Stimulated activated naive CD8-positive, alpha-beta T cell treated with anti-CD3 and anti-CD28 coated beads, Interleukin-15, Interleukin-2, amounts not matched to agents 100 ng/mL and 50 ng/mL, for 24 hours (primary cell): Measurements from ENCODE around the gene NETO2.
"Not testable (repeated sequence)": the region's sequence is repeated elsewhere in the genome, so short reads cannot be mapped to it uniquely, and the experiment has no call there.

Experiments used
- H3K27ac Mint-ChIP-seq: one replicate; pipeline ENCODE4 v1.8.0; 2021; ENCODE audit warnings: mild to moderate bottlenecking, mixed read lengths
- H3K27me3 Mint-ChIP-seq: one replicate; pipeline ENCODE4 v1.8.0; 2021; ENCODE audit warnings: mixed read lengths
- H3K36me3 Mint-ChIP-seq: one replicate; pipeline ENCODE4 v1.8.0; 2021; ENCODE audit warnings: low read depth, mixed read lengths
- H3K4me1 Mint-ChIP-seq: one replicate; pipeline ENCODE4 v1.8.0; 2021; ENCODE audit warnings: low read depth, mixed read lengths
- H3K4me3 Mint-ChIP-seq: one replicate; pipeline ENCODE4 v1.8.0; 2021; ENCODE audit warnings: mild to moderate bottlenecking, mixed read lengths
- H3K9me3 Mint-ChIP-seq: one replicate; pipeline ENCODE4 v1.8.0; 2021; ENCODE audit warnings: mixed read lengths

NETO2 gene

GRCh38 chr16:47061204-47061603 is 82.5 kb downstream of the NETO2 start:
- Mint-ChIP-seq H3K36me3 (no peaks in the 10 kb centered on the region), H3K27ac (no peak overlapping the region), H3K4me3 (no peak overlapping the region), H3K27me3 (no peaks in the 10 kb centered on the region), H3K4me1 (no peaks in the 10 kb centered on the region), H3K9me3 (no peaks in the 10 kb centered on the region)

- Mint-ChIP-seq H3K4me3 (no peak overlapping the region), H3K4me1 (no peaks in the 10 kb centered on the region), H3K9me3 (no peaks in the 10 kb centered on the region), H3K27ac (no peak overlapping the region), H3K27me3 (no peaks in the 10 kb centered on the region), H3K36me3 (no peaks in the 10 kb centered on the region)
Observed at GRCh38 chr16:47060596-47060995, 83.1 kb downstream of the NETO2 start.

GRCh38 chr16:47059991-47060390 is 83.8 kb downstream of the NETO2 start:
- Mint-ChIP-seq H3K36me3 (no peaks in the 10 kb centered on the region), H3K27ac (no peak overlapping the region), H3K9me3 (no peaks in the 10 kb centered on the region)

DNA sequence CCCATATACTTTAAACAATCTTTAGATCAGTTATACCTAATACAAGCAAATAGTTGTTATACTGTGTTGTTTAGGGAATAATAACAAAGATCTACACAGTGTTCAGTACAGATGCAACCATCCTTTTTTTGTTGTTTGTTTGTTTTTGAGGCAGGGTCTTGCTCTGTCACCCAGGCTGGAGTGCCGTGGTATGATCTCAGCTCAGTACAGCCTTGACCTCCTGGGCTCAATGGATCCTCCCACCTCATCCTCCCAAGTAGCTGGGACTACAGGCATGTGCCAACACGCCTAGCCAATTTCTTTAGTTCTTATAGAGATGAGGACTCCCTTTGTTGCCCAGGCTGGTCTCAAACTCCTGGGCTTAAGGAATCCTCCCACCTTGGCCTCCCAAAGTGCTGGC is 84.6 kb downstream of the NETO2 start:
- not testable (repeated sequence) for H3K4me1 Mint-ChIP-seq, H3K4me3 Mint-ChIP-seq, H3K9me3 Mint-ChIP-seq, H3K36me3 Mint-ChIP-seq, H3K27ac Mint-ChIP-seq, H3K27me3 Mint-ChIP-seq

More at GRCh38 chr16:47059991-47060390, 83.8 kb downstream of the NETO2 start:
- no peaks in the 10 kb centered on the region for H3K4me1 Mint-ChIP-seq
- no peak overlapping the region for H3K4me3 Mint-ChIP-seq
- no peaks in the 10 kb centered on the region for H3K27me3 Mint-ChIP-seq

GRCh38 chr16:47058295-47059086 is 85.3 kb downstream of the NETO2 start:
- Mint-ChIP-seq H3K27ac (no peak overlapping the region), H3K4me1 (no peaks in the 10 kb centered on the region), H3K9me3 (no peaks in the 10 kb centered on the region), H3K4me3 (no peak overlapping the region), H3K36me3 (no peaks in the 10 kb centered on the region), H3K27me3 (no peaks in the 10 kb centered on the region)

GRCh38 chr16:47057630-47057993 is 86.1 kb downstream of the NETO2 start:
- Mint-ChIP-seq H3K36me3 (no peaks in the 10 kb centered on the region), H3K4me1 (no peaks in the 10 kb centered on the region), H3K9me3 (no peaks in the 10 kb centered on the region), H3K4me3 (no peak overlapping the region), H3K27ac (no peak overlapping the region), H3K27me3 (no peaks in the 10 kb centered on the region)

GRCh38 chr16:47056688-47057629 is 86.8 kb downstream of the NETO2 start:
- H3K4me1 Mint-ChIP-seq, result no peaks in the 10 kb centered on the region
- H3K4me3 Mint-ChIP-seq, result no peak overlapping the region
- no peaks in the 10 kb centered on the region for H3K9me3 Mint-ChIP-seq
- H3K36me3 Mint-ChIP-seq, result no peaks in the 10 kb centered on the region
- no peaks in the 10 kb centered on the region for H3K27me3 Mint-ChIP-seq
- no peak overlapping the region for H3K27ac Mint-ChIP-seq

GRCh38 chr16:47056061-47056460 is 87.7 kb downstream of the NETO2 start:
- H3K36me3 Mint-ChIP-seq, H3K9me3 Mint-ChIP-seq, H3K27ac Mint-ChIP-seq, H3K27me3 Mint-ChIP-seq, H3K4me3 Mint-ChIP-seq, H3K4me1 Mint-ChIP-seq: not testable (repeated sequence)

GRCh38 chr16:47055136-47055885 is 88.4 kb downstream of the NETO2 start:
- Mint-ChIP-seq H3K27me3 (no peaks in the 10 kb centered on the region), H3K9me3 (no peaks in the 10 kb centered on the region), H3K4me3 (no peak overlapping the region), H3K4me1 (no peaks in the 10 kb centered on the region), H3K27ac (no peak overlapping the region), H3K36me3 (no peaks in the 10 kb centered on the region)

GRCh38 chr16:47054306-47054705 is 89.4 kb downstream of the NETO2 start:
- no peaks in the 10 kb centered on the region for H3K36me3 Mint-ChIP-seq
- H3K27ac Mint-ChIP-seq, result no peak overlapping the region
- no peak overlapping the region for H3K4me3 Mint-ChIP-seq

DNA sequence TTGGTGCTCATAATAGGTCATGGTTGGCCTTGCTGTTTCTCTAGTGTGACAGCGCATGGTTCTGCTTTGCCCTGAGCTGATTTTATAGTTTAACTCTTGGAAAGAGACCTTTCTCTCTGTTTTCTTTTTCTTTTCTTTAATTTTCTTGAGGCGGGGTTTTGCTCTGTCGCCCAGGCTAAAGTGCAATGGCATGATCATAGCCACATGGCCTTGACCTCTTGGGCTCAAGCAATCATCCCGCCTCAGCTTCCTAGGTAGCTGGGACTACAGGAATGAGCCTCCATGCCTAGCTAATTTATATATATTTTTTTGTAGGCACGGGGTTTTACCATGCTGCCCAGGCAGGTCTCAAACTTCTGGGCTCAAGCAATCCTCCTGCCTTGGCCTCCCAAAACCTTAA is 89.8 kb downstream of the NETO2 start:
- no peaks in the 10 kb centered on the region for H3K36me3 Mint-ChIP-seq
- H3K4me3 Mint-ChIP-seq, result no peak overlapping the region
- H3K27ac Mint-ChIP-seq, result no peak overlapping the region
- no peaks in the 10 kb centered on the region for H3K27me3 Mint-ChIP-seq
- H3K9me3 Mint-ChIP-seq, result no peaks in the 10 kb centered on the region
- H3K4me1 Mint-ChIP-seq, result no peaks in the 10 kb centered on the region

More at GRCh38 chr16:47054306-47054705, 89.4 kb downstream of the NETO2 start:
- H3K27me3 Mint-ChIP-seq, result no peaks in the 10 kb centered on the region
- H3K9me3 Mint-ChIP-seq, result no peaks in the 10 kb centered on the region
- no peaks in the 10 kb centered on the region for H3K4me1 Mint-ChIP-seq

GRCh38 chr16:47052666-47053640 is 90.8 kb downstream of the NETO2 start:
- no peak overlapping the region for H3K27ac Mint-ChIP-seq
- no peaks in the 10 kb centered on the region for H3K9me3 Mint-ChIP-seq
- H3K4me1 Mint-ChIP-seq, result no peaks in the 10 kb centered on the region
- H3K4me3 Mint-ChIP-seq, result no peak overlapping the region
- no peaks in the 10 kb centered on the region for H3K36me3 Mint-ChIP-seq
- H3K27me3 Mint-ChIP-seq, result no peaks in the 10 kb centered on the region

- Mint-ChIP-seq H3K36me3 (no peaks in the 10 kb centered on the region), H3K4me1 (peaks cover 1% of the 10 kb centered on the region), H3K27me3 (no peaks in the 10 kb centered on the region), H3K27ac (no peak overlapping the region), H3K9me3 (no peaks in the 10 kb centered on the region), H3K4me3 (no peak overlapping the region)
Observed at GRCh38 chr16:47051031-47051430, 92.7 kb downstream of the NETO2 start.
